Right lobe of liver (tissue), 6 donors: ENCODE results near the gene GLIPR1. TPM values are rescaled to one million over a fixed set of nuclear protein-coding genes. Genes with fewer than 3 reads are reported as not detected.

Source experiments
- ATAC-seq, 4 donors: fragments of 200-7000 bp; cut with Tn5 transposase; one replicate each; pipeline ENCODE4 v1.9.1; 2020; ENCODE audit warnings: mild to moderate bottlenecking in 4 of 4, moderate library complexity in 4 of 4
- DNase-seq, 3 donors: peaks; one replicate each; pipeline ENCODE4 v3.0.0-alpha.2; 2020
- H3K27ac ChIP-seq, 3 donors: fragments of 200-600 bp; one replicate each; pipeline ENCODE4 v1.8.0; 2022
- H3K27me3 ChIP-seq, 2 donors: fragments of 200-600 bp; one replicate each; pipeline ENCODE4 v1.8.0; 2022
- H3K36me3 ChIP-seq, 4 donors: fragments of 200-600 bp; sonication (generic) in 1 of 4; one replicate each; pipeline versions ENCODE4 v1.5.1 to v1.8.0; 2017 to 2022; ENCODE audit warnings: control low read depth in 1 of 4
- H3K4me1 ChIP-seq, 4 donors: fragments of 200-600 bp; sonication (generic) in 1 of 4; one replicate each; pipeline versions ENCODE4 v1.5.1 to v1.8.0; 2017 to 2022; ENCODE audit warnings: control low read depth in 1 of 4
- H3K4me3 ChIP-seq, 3 donors: fragments of 200-600 bp; one replicate each; pipeline ENCODE4 v1.8.0; 2022
- H3K9me3 ChIP-seq, 4 donors: fragments of 200-600 bp; sonication (generic) in 1 of 4; one replicate each; pipeline versions ENCODE4 v1.5.1 to v1.8.0; 2017 to 2022; ENCODE audit warnings: control low read depth in 1 of 4
- POLR2A ChIP-seq: fragments of 450-650 bp; IDR thresholded peaks from one replicate; pipeline ENCODE4 v1.6.1; 2017; ENCODE audit warnings: antibody characterized with exemption, mild to moderate bottlenecking
- WGBS: methylation state at CpG from one replicate; pipeline ENCODE4 v1.1.6; 2018; ENCODE audit warnings: low coverage, low lambda C conversion rate; ENCODE audit not compliant: insufficient coverage; ENCODE audit errors: missing lambda C conversion rate; 5-methylcytosine and 5-hydroxymethylcytosine counted together
- intact Hi-C, 2 donors: fragments of 100-400 bp; cut with DNase I; formaldehyde crosslinking; loops; one replicate each; pipeline versions ENCODE4 v1.11.2 to v1.14.1; 2022
- total RNA-seq, 6 experiments: library from RNA; depleted of rRNA in 2 of 6; stranded (reverse); fragments of >200 nt in 2 of 6; fragmentation: NEBNext Ultra II Directional in 3 of 6; extraction: Animal tissue kit (Norgen Biotek cat#: 25700) in 3 of 6; gene quantifications; one replicate each; pipeline versions ENCODE4 v1.1.0 to v1.2.4, GENCODE V29; 2016 to 2023
- TF ChIP-seq, protein P1 (sequence below), 4 donors: fragments of 200-600 bp in 3 of 4; fragments of 450-650 bp in 1 of 4; IDR thresholded peaks; one replicate each; pipeline versions ENCODE4 v1.5.1 to v1.8.0; 2016 to 2022; ENCODE audit warnings: antibody characterized with exemption in 4 of 4, mild to moderate bottlenecking in 2 of 4
- donor health status: DM: no; HTN: yes; CAD: no.
- donor health status: DM: no; HTN: no; CAD: no.
- donor health status: DM: no; HTN: no; CAD: no.
- donor health status: DM: no; HTN: yes; CAD: no.
- donor health status: DM: no; HTN: yes; CAD: no.

GLIPR1 gene
- total RNA-seq, 6 experiments from 2014 or later = 3.4 to 16.2 (median 4.0) TPM

DNA sequence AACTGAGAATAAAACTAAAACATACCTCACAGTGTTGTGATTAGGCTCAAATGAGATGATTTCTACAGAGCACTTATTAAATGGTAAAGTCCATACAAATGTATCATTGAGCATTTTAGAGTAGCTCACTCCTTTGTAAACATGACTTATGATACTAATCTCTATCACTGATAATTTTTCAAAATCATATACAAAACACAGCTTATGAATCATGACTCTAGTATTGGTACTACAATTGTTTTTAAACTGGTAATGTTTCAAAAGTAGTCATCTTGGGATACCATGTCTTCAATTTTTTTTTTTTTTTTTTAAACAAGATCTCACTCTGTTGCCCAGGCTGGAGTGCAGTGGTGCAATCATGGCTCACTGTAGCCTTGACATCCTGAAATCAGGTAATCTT, 70.9 kb downstream of the GLIPR1 start:
- intact Hi-C loops = no loop called here
- no peaks in the 10 kb centered on the region for H3K36me3 ChIP-seq
- no peaks in the 10 kb centered on the region for H3K4me1 ChIP-seq
- H3K9me3 ChIP-seq = no peaks in the 10 kb centered on the region
- H3K27me3 ChIP-seq = no peaks in the 10 kb centered on the region
- DNase-seq (no peak), ATAC-seq (no peak)
- TF ChIP-seq POLR2A = no peak
- TF ChIP-seq, protein P1, sequence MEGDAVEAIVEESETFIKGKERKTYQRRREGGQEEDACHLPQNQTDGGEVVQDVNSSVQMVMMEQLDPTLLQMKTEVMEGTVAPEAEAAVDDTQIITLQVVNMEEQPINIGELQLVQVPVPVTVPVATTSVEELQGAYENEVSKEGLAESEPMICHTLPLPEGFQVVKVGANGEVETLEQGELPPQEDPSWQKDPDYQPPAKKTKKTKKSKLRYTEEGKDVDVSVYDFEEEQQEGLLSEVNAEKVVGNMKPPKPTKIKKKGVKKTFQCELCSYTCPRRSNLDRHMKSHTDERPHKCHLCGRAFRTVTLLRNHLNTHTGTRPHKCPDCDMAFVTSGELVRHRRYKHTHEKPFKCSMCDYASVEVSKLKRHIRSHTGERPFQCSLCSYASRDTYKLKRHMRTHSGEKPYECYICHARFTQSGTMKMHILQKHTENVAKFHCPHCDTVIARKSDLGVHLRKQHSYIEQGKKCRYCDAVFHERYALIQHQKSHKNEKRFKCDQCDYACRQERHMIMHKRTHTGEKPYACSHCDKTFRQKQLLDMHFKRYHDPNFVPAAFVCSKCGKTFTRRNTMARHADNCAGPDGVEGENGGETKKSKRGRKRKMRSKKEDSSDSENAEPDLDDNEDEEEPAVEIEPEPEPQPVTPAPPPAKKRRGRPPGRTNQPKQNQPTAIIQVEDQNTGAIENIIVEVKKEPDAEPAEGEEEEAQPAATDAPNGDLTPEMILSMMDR (IDR thresholded peaks at IDR 0.05) = no peak
- no peak overlapping the region for H3K27ac ChIP-seq
- no peak overlapping the region for H3K4me3 ChIP-seq

DNA sequence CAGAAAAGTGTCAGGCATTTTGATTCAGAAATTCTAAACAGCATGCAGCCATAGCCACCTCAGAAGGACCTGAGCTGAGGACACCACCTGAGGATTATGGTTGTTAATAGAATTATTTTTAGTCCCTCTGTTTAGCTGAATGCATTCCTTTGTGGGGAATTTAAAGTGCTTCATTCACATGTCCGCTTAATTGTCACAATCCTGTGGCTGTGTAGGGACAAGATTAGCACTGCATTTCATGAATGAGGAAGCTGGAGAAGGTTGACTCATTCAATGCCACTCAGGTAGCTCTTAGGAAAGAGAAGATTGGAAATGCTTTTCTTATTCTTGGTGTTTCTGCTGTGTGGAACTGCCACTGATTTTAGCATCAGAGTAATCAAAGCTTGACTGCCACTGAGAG, 72.8 kb downstream of the GLIPR1 start:
- Histone ChIP-seq H3K4me3 (no peak overlapping the region), H3K36me3 (no peaks in the 10 kb centered on the region), H3K27me3 (no peaks in the 10 kb centered on the region), H3K4me1 (no peaks in the 10 kb centered on the region), H3K9me3 (no peaks in the 10 kb centered on the region), H3K27ac (no peak overlapping the region)
- WGBS = 88% methylated on average over 1 of the region's 1 CpG
- ATAC-seq (no peak), DNase-seq (no peak)
- TF ChIP-seq POLR2A = no peak
- TF ChIP-seq, protein P1 (IDR thresholded peaks at IDR 0.05) = no peak
- intact Hi-C loops = no loop called here

Other genes with a start within 250 kb of the GLIPR1 start
- gene CAPS2, start 150.4 kb upstream of the GLIPR1 start, total RNA-seq = 1 to 10 TPM; 2.3 to 6.9 (median 2.5) TPM
- not detected for gene GLIPR1L1, start 146.1 kb upstream of the GLIPR1 start, total RNA-seq
- 1 to 10 TPM in 1 of 6 experiments, under 1 TPM in 5; 0.24 to 1.0 (median 0.32) TPM for gene GLIPR1L2, start 89.7 kb upstream of the GLIPR1 start, total RNA-seq
- gene KRR1, start 30.9 kb downstream of the GLIPR1 start, total RNA-seq = 10 to 100 TPM; 14.1 to 25.3 (median 20.3) TPM